AG10803 (cell line): Measurements from ENCODE around the gene ARHGAP32.

Experiments
- DNase-seq: peaks from one replicate; pipeline ENCODE4 v3.0.0; 2010; ENCODE audit warnings: low read depth
- H3K4me3 ChIP-seq: 2 replicates; pipeline ENCODE4 v1.5.1; 2011; ENCODE audit warnings: mild to moderate bottlenecking, low read length, control low read depth
- CTCF ChIP-seq: conservative IDR thresholded peaks from 2 replicates; pipeline ENCODE4 v1.5.1; 2011; ENCODE audit warnings: mild to moderate bottlenecking, low read length, control low read depth, inconsistent platforms

ARHGAP32 gene

GRCh38 chr11:128941110-128941509, 251.0 kb downstream of the ARHGAP32 start:
- DNase-seq = no peak
- no peak overlapping the region for H3K4me3 ChIP-seq
- TF ChIP-seq CTCF = no peak

- no peak for DNase-seq
- H3K4me3 ChIP-seq = no peak overlapping the region
- TF ChIP-seq CTCF = no peak
Observed at GRCh38 chr11:128940603-128941002, 251.5 kb downstream of the ARHGAP32 start.

- no peak for DNase-seq
- H3K4me3 ChIP-seq = no peak overlapping the region
- TF ChIP-seq CTCF = no peak
Observed at GRCh38 chr11:128940156-128940555, 252.0 kb downstream of the ARHGAP32 start.

GRCh38 chr11:128939591-128939990, 252.5 kb downstream of the ARHGAP32 start:
- H3K4me3 ChIP-seq = no peak overlapping the region
- DNase-seq = no peak
- no peak for TF ChIP-seq CTCF

GRCh38 chr11:128938156-128938885, 253.8 kb downstream of the ARHGAP32 start:
- H3K4me3 ChIP-seq = no peak overlapping the region
- no peak for DNase-seq
- no peak for TF ChIP-seq CTCF

- no peak for DNase-seq
- TF ChIP-seq CTCF = no peak
- H3K4me3 ChIP-seq = no peak overlapping the region
Observed at GRCh38 chr11:128937480-128937879, 254.6 kb downstream of the ARHGAP32 start.

- no peak for DNase-seq
- H3K4me3 ChIP-seq = no peak overlapping the region
- TF ChIP-seq CTCF = no peak
Observed at GRCh38 chr11:128936606-128937251, 255.4 kb downstream of the ARHGAP32 start.
